ENCODE data around the gene ARHGAP26.

Gene ARHGAP26

DNA sequence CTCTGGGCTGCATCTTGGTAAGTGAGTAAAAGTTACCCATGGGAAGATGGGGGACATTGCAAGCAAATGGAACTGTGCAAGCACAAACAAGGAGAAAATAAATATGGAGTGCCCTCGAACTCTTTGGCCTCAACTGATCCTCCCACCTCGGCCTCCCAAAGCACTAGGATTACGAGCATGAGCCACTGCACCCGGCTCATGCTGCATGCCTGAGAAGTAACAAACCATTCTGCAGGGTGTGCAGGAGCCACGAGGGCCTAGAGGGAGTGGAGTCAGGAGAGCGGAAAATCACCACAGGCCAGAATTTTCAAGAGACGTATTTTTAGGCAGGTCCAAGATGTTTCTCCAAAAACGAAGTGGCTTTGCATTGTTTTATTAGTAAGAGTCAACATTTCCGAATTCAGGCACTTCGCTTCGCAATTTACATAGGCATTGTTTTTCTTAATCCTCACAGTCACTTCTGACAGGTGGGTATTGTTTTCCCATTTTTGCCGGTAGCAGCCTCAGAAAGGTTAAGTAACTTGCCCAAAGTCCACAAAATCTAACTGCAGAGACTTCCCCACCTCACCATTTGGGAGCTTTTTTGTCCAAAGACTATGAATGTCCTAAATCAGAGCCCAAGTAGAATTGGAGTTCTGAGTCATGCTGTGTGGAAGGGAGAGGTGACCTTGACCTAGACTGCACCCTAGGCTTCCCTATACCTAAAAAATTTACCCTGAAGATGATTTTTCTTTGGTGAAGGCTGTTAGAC is 403.1 kb downstream of the ARHGAP26 start:
- no peak for DNase-seq

DNA sequence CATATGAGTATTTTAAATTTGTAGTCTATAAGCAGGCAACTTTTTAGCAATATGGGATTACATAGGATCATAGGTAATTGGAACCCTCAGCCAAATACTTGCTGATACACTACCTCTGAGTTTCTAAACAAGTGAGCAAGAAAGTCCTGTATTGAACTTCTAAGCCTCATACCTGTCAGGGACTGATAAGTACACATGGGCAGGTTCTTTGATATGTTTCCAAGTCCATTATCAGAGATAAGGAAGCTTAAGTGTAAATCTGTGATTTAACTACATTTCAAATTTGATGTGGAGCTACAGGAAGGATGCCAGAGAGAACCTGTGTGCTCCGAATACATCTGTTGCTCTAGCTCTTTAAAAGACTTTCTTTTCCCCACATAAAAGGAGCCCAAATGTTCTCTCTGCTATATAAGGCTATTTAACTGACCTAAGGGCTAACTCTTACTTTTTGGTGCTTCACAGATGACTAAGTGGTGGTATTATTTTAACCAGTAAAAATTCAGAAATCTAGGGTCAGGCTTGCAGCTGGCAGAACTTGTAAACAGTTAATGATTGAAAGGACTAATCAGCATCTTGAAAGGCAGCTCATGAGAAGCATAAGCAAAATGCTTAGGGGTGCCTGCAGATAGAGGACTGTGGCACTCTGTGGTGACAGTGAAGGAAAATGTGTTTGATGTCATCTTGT is 404.7 kb downstream of the ARHGAP26 start:
- no peak for DNase-seq

DNA sequence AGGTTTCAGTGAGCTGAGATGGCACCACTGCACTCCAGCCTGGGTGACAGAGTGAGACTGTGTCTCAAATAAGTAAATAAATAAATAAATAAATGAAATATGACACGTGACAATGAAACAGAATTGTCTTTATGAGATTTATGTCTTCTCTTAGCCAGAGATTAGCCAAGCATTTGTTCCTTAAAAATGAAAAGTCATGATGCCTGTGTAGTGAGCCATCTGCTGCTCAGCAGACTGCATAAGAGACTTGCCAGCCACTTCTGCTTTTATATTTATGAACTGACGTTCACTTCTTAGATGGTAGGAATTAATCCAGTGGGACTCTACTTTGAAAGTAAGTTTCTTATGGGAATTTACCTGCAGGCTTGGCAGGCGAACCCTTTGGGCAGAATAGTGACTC is 405.9 kb downstream of the ARHGAP26 start:
- peak; percentile 72 to 84 for DNase-seq

DNA sequence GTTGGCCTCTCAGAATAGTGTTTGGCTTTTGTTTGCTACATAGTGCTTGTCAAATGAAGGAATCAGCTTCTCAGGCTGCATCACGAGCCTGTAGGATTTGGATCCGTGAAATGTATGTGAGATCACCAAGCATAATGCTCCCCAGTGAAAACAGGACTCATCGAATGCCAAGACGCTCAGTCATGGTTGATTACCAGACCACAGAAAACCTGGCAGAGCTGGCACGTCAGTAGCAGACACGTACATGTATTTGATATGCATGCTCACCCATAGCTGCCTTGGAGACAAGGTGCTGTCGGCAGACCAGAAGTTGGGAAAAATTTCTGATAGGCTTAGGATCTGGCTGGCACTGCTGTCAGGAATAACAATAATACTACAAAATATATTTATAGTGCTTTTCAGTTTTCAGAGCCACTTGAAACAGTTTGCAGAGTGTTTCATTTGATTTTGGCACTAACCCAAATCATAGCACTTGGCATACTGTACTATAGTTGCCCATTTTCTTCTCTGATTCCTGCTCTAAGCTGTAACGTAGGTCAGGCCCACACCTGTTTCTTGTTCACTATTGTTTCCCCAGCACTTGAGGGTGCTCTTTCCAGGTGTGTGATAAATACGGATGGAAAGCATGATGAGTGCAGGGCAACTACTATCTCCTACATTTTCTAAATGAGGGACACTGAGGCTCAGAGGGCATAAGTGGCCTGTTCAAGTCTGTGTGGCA is 407.2 kb downstream of the ARHGAP26 start:
- no peak for DNase-seq

DNA sequence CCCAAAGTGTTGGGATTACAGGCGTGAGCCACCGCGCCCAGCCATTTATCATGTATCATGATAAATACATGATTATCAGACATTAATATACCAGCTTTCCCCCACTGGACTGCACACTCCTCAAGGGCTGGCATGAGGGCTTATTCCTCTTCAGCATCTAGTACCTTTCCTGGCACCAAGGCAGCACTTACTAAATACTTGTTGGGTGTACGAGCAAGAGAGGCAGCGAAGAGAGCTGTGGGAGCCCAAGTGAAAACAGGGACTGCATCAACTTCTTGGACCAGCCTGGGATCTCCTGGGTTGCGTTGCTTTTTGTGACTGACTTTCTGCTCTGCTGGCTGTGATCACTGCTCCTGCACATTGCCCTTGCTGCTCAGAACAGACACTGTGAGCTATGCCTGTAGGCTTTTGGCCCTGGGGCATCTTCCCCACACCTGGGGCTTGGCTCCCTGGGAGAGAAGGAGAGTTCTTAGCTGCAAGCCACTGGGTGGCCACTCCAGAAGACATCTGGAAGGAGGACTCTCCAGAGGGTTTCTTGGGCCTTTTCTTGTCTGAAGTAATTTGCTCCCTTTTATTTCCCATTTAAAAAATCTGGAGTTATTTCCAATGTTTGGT is 409.1 kb downstream of the ARHGAP26 start:
- DNase-seq, result no peak

DNA sequence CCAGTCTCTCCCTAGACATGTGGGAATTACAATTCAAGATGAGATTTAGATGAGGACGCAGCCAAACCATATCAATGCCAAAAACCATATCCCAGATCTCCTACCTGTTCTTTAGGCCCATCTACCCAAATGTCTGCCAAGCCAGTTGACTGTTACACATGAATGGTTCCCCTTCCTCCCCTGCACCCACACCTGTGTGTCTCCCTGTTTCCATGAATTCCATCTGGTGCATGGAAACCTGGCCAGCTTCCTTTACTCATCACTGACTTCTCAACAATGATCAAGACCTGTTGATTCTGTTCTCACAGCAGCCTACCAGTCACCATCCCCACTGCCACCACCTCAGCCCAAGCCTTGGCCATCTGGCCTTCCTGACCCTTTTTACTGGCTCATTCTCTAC is 410.6 kb downstream of the ARHGAP26 start:
- no peak for DNase-seq

DNA sequence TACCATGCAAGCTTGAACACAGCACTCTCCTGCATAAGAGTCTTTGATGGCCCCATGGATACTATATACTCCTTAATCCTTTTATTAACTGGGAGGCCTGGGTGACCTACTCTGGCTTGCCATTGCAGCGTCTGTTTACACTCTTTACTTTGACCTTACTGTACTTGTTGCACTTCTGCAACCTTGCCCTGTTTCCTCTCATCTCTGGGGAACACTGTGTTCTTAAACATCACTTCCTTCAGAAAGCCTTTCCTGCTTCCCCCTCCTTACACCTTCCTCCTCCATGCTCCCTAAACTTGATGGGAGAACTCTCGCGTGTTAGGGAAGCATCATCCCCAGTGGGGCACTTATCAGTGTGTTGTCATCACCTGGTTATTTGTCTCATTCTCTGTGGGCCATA is 411.0 kb downstream of the ARHGAP26 start:
- DNase-seq, result no peak

DNA sequence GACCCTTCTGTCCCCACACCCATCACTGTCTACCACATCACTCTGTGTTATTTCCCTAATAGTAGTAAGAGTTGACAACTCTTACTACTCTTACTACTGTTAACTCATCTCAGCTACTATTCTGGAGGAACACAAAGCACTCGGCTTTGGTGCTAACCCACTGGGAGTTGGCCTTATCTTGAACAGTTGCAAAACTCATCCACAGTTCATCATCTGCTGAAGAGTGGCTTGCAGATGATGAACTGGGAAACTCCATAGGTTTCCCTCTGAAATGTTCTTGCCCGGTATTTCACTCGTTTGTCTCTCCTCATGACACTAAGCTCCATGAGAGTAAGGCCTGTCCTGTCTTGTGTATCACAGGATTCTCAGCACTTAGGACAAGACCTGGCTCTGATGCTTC is 411.9 kb downstream of the ARHGAP26 start:
- DNase-seq, result peak in 1 of 2 donors; percentile 61

DNA sequence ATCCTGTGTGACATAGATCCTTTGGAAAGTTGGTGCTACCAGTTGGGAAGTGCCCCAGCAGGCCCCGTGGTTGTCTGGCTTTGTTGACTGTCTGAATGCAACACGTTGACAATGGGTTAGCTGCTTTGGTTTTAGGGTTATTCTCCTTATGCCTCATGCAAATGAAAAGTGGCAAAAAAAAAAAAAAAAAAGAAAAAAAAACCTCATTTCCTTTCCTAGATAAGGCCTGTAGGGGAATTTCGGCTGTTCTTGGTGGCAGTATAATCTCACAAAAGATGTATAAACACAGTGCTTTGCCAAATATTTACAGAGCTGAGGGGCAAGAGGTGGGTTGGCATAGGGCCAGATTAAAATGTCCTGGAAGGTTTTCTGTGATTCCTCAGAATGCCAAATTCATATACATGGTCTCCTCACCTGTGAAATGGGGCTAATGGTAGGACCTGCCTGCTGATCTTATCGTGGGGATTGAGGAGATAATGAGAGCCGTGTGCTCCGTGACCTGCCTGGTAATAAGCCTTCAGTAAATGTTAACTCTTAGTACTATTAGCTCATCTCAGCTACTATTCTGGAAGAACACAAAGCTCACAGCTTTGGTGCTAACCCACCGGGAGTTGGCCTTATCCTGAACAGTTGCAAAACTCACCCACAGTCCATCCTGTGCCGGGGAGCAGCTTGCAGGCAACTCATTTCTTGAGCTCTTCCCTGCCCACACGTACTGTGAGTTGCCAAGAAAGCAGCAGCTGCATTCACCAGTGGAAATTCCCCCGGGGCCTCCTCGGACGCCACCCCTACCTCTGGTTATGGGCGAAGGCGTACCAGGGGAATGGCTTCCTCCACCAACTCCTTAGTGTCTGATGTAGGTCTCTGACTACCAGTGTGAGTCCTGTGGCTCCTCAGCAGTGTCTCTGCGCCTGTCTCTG is 413.0 kb downstream of the ARHGAP26 start:
- DNase-seq, result peak; percentile 65 to 92

DNA sequence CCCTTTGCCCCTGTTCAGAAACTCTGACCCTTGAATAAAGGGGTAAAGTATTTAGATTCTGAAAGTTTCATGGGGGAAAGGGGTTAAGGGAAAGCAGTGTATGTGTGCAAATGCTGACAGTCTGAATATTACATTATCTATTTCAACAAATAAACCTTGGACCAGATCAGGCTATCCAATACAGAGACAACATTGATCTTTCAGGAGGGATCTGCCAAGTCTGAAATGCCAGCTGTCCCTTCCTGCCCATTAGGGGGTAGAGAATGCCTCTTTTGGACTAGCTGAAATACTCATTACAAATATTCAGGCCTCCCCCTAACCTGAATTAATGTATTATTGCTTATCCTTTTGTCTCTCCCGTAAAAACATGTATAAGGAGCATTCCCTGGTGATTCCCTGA is 413.8 kb downstream of the ARHGAP26 start:
- DNase-seq, result no peak

DNA sequence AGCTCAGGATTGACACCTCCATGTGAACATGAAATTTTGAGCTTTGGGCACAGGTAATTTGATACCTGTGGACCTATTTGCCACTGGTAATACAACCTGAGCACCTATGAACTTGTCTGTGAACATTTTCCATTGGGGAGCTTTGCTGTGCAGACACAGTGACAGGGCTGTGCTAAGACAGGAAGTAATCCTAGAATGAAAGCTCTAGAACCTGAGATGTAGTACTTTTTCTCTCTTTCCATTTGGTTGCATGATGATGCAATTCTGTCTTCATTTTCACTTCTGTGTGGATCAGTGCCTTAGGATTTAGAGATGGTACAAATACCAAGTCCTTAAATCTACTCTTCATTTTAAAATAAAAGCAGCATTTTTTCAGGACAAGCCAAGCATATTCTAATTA is 416.4 kb downstream of the ARHGAP26 start:
- DNase-seq, result no peak

DNA sequence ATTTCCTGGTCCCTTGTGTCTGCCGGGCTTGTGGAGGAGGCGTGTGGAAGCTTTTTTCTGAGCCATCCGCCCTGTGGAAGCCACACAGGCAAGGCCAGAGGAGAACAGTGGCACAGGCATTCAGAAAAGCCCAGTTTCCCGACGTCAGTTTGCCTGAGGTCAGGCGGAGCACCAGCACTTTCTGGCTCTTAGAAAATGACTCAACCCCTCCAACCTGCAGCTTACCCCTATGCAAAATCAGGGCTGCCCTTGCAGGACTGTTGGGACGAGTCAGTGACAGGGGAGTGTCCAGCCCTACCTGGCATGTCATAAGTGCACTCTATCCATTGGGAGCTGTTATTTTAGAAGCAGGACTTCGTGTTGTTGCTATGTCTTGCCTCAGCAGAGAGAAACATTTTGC is 417.3 kb downstream of the ARHGAP26 start:
- DNase-seq, result no peak

DNA sequence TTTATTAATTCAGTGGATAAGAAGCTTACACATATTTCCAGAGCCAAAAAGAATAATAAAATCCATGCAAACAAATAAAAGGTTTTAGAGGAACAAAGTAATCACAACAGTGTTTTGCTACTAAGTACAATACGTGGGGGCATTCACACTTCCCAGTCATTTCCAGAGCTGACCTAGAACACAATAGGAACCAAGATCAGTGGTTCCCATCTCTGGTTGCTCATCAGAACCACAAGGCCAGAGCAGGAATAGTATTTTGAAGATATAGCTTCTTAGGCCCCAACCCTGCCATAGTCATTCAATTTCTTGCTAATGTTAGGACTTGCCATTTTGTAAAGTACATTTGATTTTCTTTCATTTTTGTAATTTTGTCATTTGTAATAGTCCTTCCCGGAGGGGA is 417.9 kb downstream of the ARHGAP26 start:
- DNase-seq, result no peak

DNA sequence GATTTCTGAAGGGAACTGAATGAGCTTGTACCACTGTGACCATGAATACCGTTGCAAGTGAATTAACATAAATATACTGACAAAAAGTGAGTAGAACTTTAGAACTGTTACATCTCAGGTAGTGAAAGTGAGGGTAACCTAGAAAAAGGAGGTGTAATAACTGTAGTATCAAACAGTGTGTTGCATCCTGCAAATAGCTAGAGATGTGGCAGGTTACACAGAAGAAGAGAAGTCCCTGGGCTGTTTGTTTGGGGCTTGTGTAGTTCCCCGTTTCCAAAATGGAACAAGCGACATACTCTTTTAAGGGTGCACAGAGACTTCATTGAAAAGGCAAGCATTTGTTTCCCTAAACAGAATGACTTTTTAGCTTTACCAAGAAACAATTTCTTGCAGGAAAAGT is 418.5 kb downstream of the ARHGAP26 start:
- no peak for DNase-seq

DNA sequence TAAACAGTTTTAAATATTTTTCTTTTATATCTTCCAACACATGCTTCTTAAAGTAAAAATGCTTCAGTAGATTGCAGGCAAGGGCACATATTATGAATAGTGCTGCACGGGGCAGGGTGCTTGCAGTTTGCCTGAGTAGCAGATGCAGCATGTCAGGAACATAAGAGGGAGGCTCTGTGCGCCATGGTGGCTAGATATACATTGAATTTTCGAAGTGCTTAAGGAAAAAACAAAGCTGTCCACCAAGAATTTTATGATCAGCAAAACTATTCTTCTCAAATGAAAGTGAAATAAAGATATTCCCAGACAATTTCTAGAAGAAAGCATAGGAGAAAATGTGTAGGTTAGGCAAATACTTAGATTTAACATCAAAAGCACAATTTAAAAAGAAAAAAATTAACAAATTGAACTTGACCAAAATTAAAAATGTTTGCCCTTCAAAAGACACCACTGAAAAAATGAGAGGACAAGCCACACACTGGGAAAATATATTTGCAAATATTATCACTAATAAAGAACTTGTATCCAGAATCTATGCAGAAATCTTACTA is 420.2 kb downstream of the ARHGAP26 start:
- DNase-seq, result no peak

DNA sequence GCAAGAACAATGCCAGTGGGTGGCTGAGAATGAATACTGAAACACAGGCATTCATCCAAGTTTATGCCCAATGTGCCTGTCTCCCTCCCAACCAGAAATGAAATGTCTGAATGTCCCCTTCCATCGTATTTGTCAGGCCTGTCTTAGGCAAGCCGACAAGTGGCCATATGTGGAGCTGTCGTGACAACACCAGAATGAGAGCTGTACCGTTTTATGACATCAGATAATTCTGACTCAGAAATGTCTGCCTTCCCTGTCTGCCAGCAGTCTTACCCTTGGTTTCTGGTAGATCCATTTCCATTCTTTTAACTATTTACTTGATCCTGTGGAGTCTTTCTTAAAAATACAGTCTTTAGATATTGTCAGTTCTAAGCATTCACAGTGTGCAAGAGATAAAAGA is 421.5 kb downstream of the ARHGAP26 start:
- DNase-seq, result no peak

DNA sequence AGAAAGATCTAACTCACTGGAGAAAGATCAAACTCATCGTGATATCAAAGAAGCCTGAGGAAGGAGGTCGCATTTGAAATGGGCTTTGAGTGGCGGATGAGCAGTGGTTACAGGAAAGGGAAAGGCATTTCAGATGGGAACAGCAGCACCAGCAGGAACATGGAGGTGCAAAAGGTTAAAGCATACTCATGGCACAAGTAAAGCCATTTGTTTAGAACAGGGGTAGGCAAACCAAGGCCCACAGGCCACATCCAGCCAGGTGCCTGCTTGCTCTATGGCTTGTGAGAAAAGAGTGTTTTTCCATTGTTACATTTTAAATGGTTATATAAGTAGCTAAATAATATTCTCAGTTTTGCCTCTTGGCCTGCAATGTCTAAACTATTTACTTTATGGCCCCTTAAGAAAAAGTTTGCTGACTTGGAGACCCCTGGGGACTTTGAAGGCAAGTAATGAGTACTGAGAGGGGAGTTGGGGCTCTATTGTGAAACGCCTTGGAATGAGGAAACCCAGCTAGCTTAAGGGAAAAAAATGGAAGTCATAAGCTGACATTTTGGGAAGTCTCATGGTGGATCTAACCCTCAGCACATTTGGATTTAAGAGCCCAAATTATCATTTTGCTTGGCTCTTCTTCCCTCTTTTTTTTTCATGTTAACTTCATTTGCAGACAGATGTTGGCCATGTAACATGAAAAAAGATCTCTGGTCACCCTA is 422.2 kb downstream of the ARHGAP26 start:
- no peak for DNase-seq

DNA sequence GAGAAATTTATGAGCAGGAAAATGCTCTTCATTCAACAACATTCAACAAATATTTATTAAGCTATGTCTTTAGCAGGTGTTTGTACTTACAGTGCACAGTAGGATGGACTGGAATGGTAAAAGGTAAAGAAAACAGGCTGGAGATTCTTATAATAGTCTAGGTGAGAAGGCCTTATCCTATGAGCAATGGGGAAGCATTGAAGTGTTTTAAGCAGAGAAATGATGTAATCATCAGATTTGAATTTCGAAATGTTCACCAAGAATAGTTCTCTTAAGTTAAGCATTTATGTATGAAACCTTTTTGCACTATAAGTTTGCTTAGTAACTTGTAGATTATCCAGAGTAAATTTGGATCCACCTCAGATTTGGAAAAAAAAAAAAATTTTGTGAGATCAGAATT is 424.0 kb downstream of the ARHGAP26 start:
- peak; percentile 61 to 75 for DNase-seq

DNA sequence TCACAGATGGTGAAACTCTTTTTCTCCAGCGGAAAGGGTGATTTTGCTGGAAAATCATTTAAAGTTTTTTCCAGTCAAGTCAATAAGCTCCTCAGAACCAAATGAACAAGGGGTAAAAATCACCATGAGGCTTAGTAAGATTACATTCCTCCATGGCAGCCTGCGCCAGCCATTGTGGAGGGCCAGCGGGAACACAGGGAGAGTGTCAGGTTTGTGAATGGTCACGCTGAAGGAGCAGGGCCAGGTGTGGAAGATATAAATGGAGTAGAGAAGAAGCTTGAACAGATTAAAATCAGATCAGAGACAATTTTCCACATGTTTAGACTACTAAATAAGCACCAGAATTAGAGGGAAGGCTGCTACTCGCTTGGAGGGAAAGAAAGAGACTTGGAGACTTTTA is 424.5 kb downstream of the ARHGAP26 start:
- no peak for DNase-seq

DNA sequence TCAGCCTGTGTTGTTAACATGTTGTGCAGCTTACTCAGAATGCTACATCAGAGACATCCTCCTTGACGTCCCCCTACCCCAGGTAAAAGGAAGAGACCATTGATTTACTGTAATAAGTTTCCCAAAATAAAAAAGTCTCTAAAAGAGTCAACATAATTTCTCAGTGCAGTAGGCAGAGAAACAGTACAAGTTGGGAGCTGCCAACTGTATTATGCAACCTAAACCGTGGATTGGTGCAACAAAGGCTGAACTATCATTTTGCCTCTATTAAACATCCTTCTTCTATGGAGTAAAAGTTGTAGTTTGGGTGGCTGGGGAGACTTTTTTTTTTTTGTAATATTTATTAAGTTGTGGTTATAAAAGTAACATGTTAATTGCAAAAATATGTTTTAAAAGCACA is 425.3 kb downstream of the ARHGAP26 start:
- peak; percentile 39 to 59 for DNase-seq

DNA sequence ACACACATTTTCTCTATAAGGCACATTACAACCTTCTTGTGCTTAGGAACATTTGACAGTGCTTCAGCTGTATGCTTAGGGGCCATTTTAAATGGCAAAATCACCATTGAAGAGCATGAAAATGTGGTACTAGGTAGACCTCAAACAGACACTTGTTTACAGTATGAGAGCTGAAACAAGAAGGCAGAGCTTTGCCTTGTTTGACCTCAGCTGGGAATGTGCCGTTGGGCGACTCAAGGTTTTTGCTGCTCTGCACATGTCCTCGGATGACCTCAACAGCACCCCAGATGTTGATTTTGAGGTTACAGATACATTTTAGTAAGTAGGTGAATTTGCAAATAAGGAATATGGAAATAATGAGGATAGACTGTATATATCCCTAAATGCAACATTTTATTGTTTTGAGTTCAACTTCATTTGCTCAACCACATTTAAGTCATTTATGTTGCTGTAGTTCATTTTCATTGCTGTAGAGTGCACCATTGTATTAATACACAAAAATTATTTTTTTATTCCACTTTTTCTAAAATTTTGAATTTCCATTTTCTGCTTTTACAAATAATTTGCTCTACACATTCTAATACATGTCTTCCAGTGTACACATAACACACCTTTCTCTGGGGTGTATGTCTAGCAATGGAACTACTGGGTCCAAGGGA is 426.6 kb downstream of the ARHGAP26 start:
- no peak for DNase-seq

Measured in inflammatory macrophage treated with lipopolysaccharide for 1 hour (primary cell).